Colonic mucosa (tissue), 4 donors: ENCODE data around the gene S100A9. TPM values are rescaled to one million over a fixed set of nuclear protein-coding genes. Genes with fewer than 3 reads are reported as not detected.

Experiments
- DNase-seq: peaks from one replicate; pipeline ENCODE4 v3.0.0-alpha.2; 2020
- H3K27ac ChIP-seq: fragments of 200-600 bp; one replicate; pipeline ENCODE4 v1.8.0; 2021
- H3K27me3 ChIP-seq: fragments of 200-600 bp; one replicate; pipeline ENCODE4 v1.8.0; 2021
- H3K36me3 ChIP-seq: fragments of 200-600 bp; one replicate; pipeline ENCODE4 v1.8.0; 2021
- H3K4me1 ChIP-seq: fragments of 200-600 bp; one replicate; pipeline ENCODE4 v1.8.0; 2021; ENCODE audit warnings: mild to moderate bottlenecking
- H3K4me3 ChIP-seq: fragments of 200-600 bp; one replicate; pipeline ENCODE4 v1.8.0; 2021
- H3K9ac ChIP-seq, 2 donors: one replicate each; pipeline ENCODE4 v1.7.0; 2013; ENCODE audit warnings: control low read depth in 2 of 2, low read depth in 2 of 2, low read length in 2 of 2
- H3K9me3 ChIP-seq: fragments of 200-600 bp; one replicate; pipeline ENCODE4 v1.8.0; 2021
- intact Hi-C: fragments of 100-400 bp; cut with DNase I; formaldehyde crosslinking; loops from one replicate; pipeline ENCODE4 v1.14.1; 2022
- total RNA-seq, 2 donors: library from RNA; stranded (reverse); fragmentation: NEBNext Ultra II Directional in 1 of 2; extraction: Animal tissue kit (Norgen Biotek cat#: 25700) in 1 of 2; gene quantifications; one replicate each; pipeline ENCODE4 v1.2.1, GENCODE V29; 2021
- TF ChIP-seq, protein P1 (sequence below): fragments of 200-600 bp; IDR thresholded peaks from one replicate; pipeline ENCODE4 v1.8.0; 2022; ENCODE audit warnings: antibody characterized with exemption, mild to moderate bottlenecking
- donor health status: healthy.
- donor health status: DM: no; HTN: no; CAD: no.
- donor health status: DM: no; HTN: no; CAD: no.

S100A9 gene
- total RNA-seq, 2 donors from 2014 or later: 16.3 to 34.9 TPM

DNA sequence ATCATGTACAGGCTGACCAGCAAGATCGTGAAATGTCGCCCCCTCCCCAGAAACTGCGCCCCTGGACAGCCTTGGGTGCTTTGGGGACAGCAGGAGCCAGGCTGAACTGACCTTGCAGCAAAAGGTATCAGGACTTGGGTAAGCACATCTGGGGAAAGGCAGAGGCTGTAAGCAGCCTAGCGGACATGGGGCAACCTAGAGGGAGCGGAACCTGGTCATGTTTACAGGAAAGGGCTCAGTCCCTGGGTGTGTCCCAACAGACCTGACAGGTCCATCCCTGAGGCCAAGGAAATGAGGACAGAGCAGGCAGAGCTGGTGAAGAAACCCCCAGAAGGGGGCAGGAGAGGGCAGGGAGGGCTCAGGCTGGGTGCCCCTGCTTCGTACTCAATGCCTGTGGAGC is 36.3 kb downstream of the S100A9 start:
- TF ChIP-seq, protein P1, sequence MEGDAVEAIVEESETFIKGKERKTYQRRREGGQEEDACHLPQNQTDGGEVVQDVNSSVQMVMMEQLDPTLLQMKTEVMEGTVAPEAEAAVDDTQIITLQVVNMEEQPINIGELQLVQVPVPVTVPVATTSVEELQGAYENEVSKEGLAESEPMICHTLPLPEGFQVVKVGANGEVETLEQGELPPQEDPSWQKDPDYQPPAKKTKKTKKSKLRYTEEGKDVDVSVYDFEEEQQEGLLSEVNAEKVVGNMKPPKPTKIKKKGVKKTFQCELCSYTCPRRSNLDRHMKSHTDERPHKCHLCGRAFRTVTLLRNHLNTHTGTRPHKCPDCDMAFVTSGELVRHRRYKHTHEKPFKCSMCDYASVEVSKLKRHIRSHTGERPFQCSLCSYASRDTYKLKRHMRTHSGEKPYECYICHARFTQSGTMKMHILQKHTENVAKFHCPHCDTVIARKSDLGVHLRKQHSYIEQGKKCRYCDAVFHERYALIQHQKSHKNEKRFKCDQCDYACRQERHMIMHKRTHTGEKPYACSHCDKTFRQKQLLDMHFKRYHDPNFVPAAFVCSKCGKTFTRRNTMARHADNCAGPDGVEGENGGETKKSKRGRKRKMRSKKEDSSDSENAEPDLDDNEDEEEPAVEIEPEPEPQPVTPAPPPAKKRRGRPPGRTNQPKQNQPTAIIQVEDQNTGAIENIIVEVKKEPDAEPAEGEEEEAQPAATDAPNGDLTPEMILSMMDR: no peak
- intact Hi-C loops: no loop called here
- no peaks in the 10 kb centered on the region for H3K36me3 ChIP-seq

DNA sequence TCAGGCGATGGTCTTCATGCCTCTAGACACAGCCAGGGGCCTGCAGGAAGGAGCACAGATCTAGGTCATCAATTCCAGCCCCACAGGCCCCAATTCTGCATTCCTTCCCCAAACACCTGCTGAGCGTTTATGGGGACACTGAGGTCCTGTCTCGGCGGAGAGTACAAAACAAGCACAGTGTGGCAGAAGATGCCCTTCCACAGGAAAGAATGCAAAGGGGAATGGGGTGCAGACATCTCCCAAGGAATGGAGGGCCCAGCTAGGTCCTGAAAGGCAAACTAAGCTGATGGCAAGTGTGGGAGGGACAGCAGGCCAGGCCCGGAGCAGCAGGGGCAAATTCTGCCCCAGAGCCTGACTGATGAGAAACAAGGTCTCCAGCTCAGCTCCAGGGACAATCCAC is 36.7 kb downstream of the S100A9 start:
- Histone ChIP-seq H3K27ac (no peak overlapping the region), H3K36me3 (no peaks in the 10 kb centered on the region), H3K27me3 (no peaks in the 10 kb centered on the region), H3K4me3 (no peak overlapping the region), H3K4me1 (no peaks in the 10 kb centered on the region), H3K9ac (no peak overlapping the region), H3K9me3 (no peaks in the 10 kb centered on the region)
- intact Hi-C loops: no loop called here
- DNase-seq: peak; percentile 6
- TF ChIP-seq, protein P1: no peak

More for the DNA sequence above, 36.3 kb downstream of the S100A9 start:
- Histone ChIP-seq H3K27ac (no peak overlapping the region), H3K4me3 (no peak overlapping the region), H3K9ac (no peak overlapping the region), H3K9me3 (no peaks in the 10 kb centered on the region), H3K4me1 (no peaks in the 10 kb centered on the region), H3K27me3 (no peaks in the 10 kb centered on the region)
- peak; percentile 15 for DNase-seq

DNA sequence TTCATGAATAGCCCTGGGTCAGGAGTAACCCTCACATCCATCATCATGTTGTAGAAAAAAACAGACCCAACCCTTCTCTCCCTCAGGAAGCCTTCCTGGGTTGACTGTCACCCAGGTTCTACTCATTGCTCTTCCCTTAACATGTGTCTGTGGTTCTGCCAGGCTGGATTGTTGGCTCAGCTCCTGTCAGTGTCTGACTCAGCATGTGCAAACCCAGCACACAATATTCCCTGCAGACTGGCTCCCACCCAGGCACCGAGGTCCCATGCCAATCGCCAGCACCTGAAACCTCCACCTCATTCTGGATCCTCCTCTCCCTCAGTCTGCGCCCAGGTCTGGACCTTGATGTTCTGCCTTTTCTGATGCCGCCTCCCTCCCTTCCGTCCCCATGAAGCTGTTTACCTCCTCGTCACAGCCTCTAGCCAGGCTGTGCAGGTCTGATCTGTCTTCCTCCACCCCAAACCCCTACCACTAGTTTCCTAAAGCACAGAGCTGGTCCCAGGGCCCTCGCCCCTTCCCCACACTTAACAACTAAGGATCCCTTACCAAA is 37.6 kb downstream of the S100A9 start:
- TF ChIP-seq, protein P1: no peak
- no peaks in the 10 kb centered on the region for H3K4me1 ChIP-seq
- H3K9ac ChIP-seq: no peak overlapping the region
- H3K27ac ChIP-seq: no peak overlapping the region
- peak; percentile 13 for DNase-seq
- H3K36me3 ChIP-seq: no peaks in the 10 kb centered on the region
- no peaks in the 10 kb centered on the region for H3K9me3 ChIP-seq
- intact Hi-C loops: no loop called here
- no peak overlapping the region for H3K4me3 ChIP-seq
- no peaks in the 10 kb centered on the region for H3K27me3 ChIP-seq

DNA sequence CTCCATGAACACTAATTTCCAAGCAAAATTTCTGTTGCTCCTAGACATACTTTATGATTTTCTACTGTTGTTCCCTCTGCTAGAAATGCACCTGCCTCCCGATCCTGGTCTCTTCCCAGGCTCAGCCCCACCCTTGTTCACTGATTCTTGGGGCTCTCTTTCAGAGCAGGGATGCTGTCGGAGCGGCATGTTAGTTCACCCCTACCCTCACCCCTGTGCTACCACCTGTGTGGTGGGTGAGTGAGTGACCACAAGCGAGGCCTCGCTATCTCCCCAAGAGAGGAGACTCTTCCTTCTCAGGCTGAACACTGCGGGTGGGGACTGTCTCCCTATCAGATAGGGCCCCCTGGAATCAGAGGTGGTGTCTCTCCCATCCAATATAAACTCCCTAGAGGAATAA is 38.1 kb downstream of the S100A9 start:
- Histone ChIP-seq H3K36me3 (no peaks in the 10 kb centered on the region), H3K27ac (no peak overlapping the region), H3K4me3 (no peak overlapping the region), H3K4me1 (no peaks in the 10 kb centered on the region), H3K9ac (no peak overlapping the region), H3K9me3 (no peaks in the 10 kb centered on the region), H3K27me3 (no peaks in the 10 kb centered on the region)
- TF ChIP-seq, protein P1: no peak
- DNase-seq: peak; percentile 12
- intact Hi-C loops: no loop called here

DNA sequence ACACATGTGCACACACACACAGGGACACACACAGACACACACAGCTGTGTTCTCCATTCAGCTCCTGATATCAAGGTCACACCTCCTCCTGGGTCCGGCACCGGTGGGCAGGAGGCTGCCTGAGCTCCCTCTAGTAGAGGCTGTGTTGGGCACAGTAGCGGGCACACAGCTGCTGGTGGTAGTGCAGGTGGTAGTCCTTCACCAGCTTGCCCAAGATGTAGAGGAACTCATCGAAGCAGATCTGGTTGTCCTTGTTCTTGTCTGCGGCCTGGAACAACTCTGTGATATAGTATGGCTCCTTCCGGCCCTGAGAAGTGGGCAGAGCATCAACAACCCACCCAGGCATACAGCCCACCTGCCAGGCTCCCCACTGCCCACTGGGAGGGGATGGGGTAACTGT is 38.8 kb downstream of the S100A9 start:
- DNase-seq: no peak
- intact Hi-C loops: no loop called here
- H3K27ac ChIP-seq: no peak overlapping the region
- H3K4me3 ChIP-seq: no peak overlapping the region
- H3K36me3 ChIP-seq: no peaks in the 10 kb centered on the region
- no peaks in the 10 kb centered on the region for H3K4me1 ChIP-seq
- H3K27me3 ChIP-seq: no peaks in the 10 kb centered on the region
- TF ChIP-seq, protein P1: no peak
- no peak overlapping the region for H3K9ac ChIP-seq
- H3K9me3 ChIP-seq: no peaks in the 10 kb centered on the region
